LHCN-M2 (cell line): ENCODE data around the gene PANK3. TPM values are rescaled to one million over a fixed set of nuclear protein-coding genes. Genes with fewer than 3 reads are reported as not detected.

ENCODE experiments used
- total RNA-seq: library from RNA; depleted of rRNA; stranded (reverse); fragments of >200 nt; gene quantifications from 2 replicates; pipeline ENCODE4 v1.2.3, GENCODE V29; 2014; rRNA removed

The PANK3 gene
- total RNA-seq, 1 experiment from 2014 or later = 39.1 TPM

Other genes with a start within 250 kb of the PANK3 start
- 175 and 234 TPM in 2 replicates for gene RARS1, start 92.9 kb downstream of the PANK3 start, total RNA-seq
- 0.32 and 0.52 TPM in 2 replicates for gene FBLL1, start 50.1 kb downstream of the PANK3 start, total RNA-seq